Measurements from ENCODE around the gene TRPC4. TPM values are rescaled to one million over a fixed set of nuclear protein-coding genes. Genes with fewer than 3 reads are reported as not detected.

TRPC4 gene
- total RNA-seq, 1 donor from 2014 or later, result 2.6 TPM

DNA sequence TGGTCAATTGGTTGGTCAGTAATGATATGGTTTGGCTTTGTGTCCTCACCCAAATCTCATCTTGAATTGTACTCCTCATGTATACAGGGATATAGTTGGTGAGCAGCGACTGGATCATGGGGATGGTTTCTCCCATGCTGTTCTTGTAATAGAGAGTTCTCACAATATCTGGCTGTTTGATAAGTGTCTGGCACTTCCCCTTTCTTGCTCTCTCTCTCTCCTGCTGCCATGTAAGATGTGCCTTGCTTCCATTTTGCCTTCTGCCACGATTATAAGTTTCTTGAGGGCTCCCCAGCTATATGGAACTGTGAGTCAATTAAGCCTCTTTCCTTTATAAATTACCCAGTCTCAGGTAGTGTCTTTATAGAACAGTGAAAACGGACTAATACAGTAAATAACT is 120.7 kb downstream of the TRPC4 start:
- Histone ChIP-seq H3K36me3 (ENCODE audit: control insufficient read depth, insufficient read depth, low read length) (no peaks in the 10 kb centered on the region), H3K4me3 (ENCODE audit: low read depth, low read length) (no peak overlapping the region), H3K27me3 (ENCODE audit: control insufficient read depth, insufficient read depth, low read length) (no peaks in the 10 kb centered on the region)
- no peak for DNase-seq (ENCODE audit: low read depth)
- TF ChIP-seq, protein P1, sequence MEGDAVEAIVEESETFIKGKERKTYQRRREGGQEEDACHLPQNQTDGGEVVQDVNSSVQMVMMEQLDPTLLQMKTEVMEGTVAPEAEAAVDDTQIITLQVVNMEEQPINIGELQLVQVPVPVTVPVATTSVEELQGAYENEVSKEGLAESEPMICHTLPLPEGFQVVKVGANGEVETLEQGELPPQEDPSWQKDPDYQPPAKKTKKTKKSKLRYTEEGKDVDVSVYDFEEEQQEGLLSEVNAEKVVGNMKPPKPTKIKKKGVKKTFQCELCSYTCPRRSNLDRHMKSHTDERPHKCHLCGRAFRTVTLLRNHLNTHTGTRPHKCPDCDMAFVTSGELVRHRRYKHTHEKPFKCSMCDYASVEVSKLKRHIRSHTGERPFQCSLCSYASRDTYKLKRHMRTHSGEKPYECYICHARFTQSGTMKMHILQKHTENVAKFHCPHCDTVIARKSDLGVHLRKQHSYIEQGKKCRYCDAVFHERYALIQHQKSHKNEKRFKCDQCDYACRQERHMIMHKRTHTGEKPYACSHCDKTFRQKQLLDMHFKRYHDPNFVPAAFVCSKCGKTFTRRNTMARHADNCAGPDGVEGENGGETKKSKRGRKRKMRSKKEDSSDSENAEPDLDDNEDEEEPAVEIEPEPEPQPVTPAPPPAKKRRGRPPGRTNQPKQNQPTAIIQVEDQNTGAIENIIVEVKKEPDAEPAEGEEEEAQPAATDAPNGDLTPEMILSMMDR (IDR thresholded peaks at IDR 0.05; ENCODE audit: insufficient read depth, low read length, poor library complexity, severe bottlenecking), result no peak

DNA sequence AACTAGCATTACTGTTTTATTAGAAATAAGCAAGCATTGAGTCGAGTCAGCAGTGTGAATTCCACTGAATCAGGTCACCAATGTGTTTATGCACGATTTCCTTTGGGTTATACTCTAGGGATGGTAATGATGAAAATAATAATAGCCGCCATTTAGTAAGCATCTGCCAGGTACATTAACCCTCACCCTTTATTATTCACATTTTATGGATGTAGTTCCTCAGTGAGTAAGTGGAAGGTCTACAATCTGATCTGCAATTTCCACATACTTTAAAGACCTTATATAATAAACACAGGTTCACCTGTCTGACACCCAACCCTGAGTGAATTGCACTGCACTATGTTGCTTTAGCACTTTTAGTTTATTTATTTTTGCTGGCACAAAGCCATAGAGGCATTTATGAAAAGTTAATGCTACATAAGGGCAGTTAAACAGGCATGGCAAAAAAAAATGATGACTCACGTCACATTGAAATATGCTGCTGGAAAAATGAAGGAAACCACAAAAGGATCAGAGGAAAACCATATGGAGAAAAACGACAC is 122.4 kb downstream of the TRPC4 start:
- Histone ChIP-seq H3K4me3 (ENCODE audit: low read depth, low read length) (no peak overlapping the region), H3K36me3 (ENCODE audit: control insufficient read depth, insufficient read depth, low read length) (no peaks in the 10 kb centered on the region), H3K27me3 (ENCODE audit: control insufficient read depth, insufficient read depth, low read length) (no peaks in the 10 kb centered on the region)
- DNase-seq (ENCODE audit: low read depth), result no peak
- TF ChIP-seq, protein P1 (IDR thresholded peaks at IDR 0.05; ENCODE audit: insufficient read depth, low read length, poor library complexity, severe bottlenecking), result no peak

DNA sequence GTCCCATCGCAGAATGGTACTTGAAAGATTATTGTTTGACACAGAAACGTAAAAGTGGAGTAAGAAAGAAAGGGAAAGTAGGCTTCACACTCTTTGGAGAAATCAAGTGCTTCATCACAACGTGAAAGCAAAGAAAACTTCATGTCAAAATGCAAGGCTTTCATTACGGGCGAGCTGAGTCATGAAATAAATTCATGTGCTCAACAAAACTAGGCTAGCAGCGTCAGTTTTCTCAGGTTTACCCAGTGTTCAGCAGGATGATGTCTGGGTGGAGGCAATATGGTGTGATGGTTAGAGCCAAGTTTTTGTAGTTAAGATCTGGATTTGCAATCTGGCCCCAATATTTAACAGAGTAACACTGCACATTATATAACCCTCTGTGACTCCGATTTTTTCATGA is 128.0 kb downstream of the TRPC4 start:
- no peak for DNase-seq (ENCODE audit: low read depth)
- Histone ChIP-seq H3K36me3 (ENCODE audit: control insufficient read depth, insufficient read depth, low read length) (no peaks in the 10 kb centered on the region), H3K4me3 (ENCODE audit: low read depth, low read length) (no peak overlapping the region), H3K27me3 (ENCODE audit: control insufficient read depth, insufficient read depth, low read length) (no peaks in the 10 kb centered on the region)
- TF ChIP-seq, protein P1 (IDR thresholded peaks at IDR 0.05; ENCODE audit: insufficient read depth, low read length, poor library complexity, severe bottlenecking), result no peak

DNA sequence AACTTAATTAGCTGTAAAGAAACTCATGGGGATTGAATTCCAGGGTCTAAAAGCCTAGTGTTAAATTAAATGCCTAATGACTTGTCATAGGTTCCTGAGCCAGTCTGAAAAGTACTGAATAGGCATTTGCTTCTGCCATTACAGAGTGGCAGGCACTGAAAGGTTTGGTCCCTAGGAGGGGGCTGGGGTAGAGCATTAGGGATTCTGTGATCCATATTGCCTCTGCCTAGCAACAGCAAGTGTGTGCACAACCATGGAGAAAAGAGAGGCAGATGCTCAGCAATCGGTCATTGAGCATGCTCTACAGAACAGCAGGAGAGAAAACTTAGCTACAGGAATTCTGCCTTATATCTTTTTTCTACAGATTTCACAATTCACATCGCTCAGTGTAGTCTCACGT is 133.5 kb downstream of the TRPC4 start:
- no peaks in the 10 kb centered on the region for H3K36me3 ChIP-seq (ENCODE audit: control insufficient read depth, insufficient read depth, low read length)

DNA sequence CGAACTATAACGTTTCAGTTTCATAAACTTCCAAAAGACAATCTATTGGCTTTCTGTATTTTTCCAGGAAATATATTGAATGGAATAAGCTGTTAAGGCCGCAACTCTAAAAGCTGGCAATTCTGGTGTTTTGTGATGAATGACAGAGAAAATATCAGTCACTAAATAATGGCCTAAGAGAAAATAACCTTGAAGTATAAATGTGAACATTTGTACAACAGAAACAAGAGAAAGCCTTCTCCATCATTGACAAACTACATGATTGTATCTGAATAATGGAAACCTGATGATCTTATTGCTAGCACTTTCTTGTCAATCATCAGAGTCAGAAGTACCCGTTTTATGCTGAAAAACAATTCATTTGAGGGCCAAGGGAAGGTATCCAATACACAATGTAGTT is 134.3 kb downstream of the TRPC4 start:
- DNase-seq (ENCODE audit: low read depth), result no peak

More for the DNA sequence above, 133.5 kb downstream of the TRPC4 start:
- TF ChIP-seq, protein P1 (IDR thresholded peaks at IDR 0.05; ENCODE audit: insufficient read depth, low read length, poor library complexity, severe bottlenecking), result no peak
- DNase-seq (ENCODE audit: low read depth), result no peak
- Histone ChIP-seq H3K27me3 (ENCODE audit: control insufficient read depth, insufficient read depth, low read length) (no peaks in the 10 kb centered on the region), H3K4me3 (ENCODE audit: low read depth, low read length) (no peak overlapping the region)

More for the DNA sequence above, 134.3 kb downstream of the TRPC4 start:
- no peak overlapping the region for H3K4me3 ChIP-seq (ENCODE audit: low read depth, low read length)
- TF ChIP-seq, protein P1 (IDR thresholded peaks at IDR 0.05; ENCODE audit: insufficient read depth, low read length, poor library complexity, severe bottlenecking), result no peak
- H3K27me3 ChIP-seq (ENCODE audit: control insufficient read depth, insufficient read depth, low read length), result no peaks in the 10 kb centered on the region
- H3K36me3 ChIP-seq (ENCODE audit: control insufficient read depth, insufficient read depth, low read length), result no peaks in the 10 kb centered on the region
